ENCODE measurements around the gene MNT.
A peak's percentile ranks its signal among the peaks of the same experiment; 100 is the strongest.

The MNT gene

GRCh38 chr17:2406271-2406902, 5.5 kb upstream of the MNT start:
- no peak for TF ChIP-seq CTCF (conservative IDR thresholded peaks at IDR 0.05; ENCODE audit: low read length)
- DNase-seq (ENCODE audit: low read depth), result no peak
- H3K4me3 ChIP-seq (ENCODE audit: low read length), result no peak overlapping the region

GRCh38 chr17:2405247-2405926, 4.5 kb upstream of the MNT start:
- TF ChIP-seq CTCF (conservative IDR thresholded peaks at IDR 0.05; ENCODE audit: low read length), result no peak
- peak; percentile 94 for DNase-seq (ENCODE audit: low read depth)
- no peak overlapping the region for H3K4me3 ChIP-seq (ENCODE audit: low read length)

GRCh38 chr17:2403044-2403443, 2.2 kb upstream of the MNT start:
- no peak for DNase-seq (ENCODE audit: low read depth)
- no peak for TF ChIP-seq CTCF (conservative IDR thresholded peaks at IDR 0.05; ENCODE audit: low read length)
- no peak overlapping the region for H3K4me3 ChIP-seq (ENCODE audit: low read length)

- DNase-seq (ENCODE audit: low read depth), result no peak
- peak overlapping the region; percentile 59 for H3K4me3 ChIP-seq (ENCODE audit: low read length)
- no peak for TF ChIP-seq CTCF (conservative IDR thresholded peaks at IDR 0.05; ENCODE audit: low read length)
These were observed 1.7 kb upstream of the MNT start for GRCh38 chr17:2402544-2402943.

- TF ChIP-seq CTCF (conservative IDR thresholded peaks at IDR 0.05; ENCODE audit: low read length), result no peak
- DNase-seq (ENCODE audit: low read depth), result peak; percentile 100
- peak overlapping the region; percentile 78 for H3K4me3 ChIP-seq (ENCODE audit: low read length)
These were observed 764 bp upstream of the MNT start for GRCh38 chr17:2401426-2402221.

GRCh38 chr17:2400474-2400866, 390 bp downstream of the MNT start:
- peak; percentile 45 for DNase-seq (ENCODE audit: low read depth)
- peak overlapping the region; percentile 98 for H3K4me3 ChIP-seq (ENCODE audit: low read length)
- no peak for TF ChIP-seq CTCF (conservative IDR thresholded peaks at IDR 0.05; ENCODE audit: low read length)
